ENCODE measurements around the gene TCHP.

- TF ChIP-seq, protein P1, sequence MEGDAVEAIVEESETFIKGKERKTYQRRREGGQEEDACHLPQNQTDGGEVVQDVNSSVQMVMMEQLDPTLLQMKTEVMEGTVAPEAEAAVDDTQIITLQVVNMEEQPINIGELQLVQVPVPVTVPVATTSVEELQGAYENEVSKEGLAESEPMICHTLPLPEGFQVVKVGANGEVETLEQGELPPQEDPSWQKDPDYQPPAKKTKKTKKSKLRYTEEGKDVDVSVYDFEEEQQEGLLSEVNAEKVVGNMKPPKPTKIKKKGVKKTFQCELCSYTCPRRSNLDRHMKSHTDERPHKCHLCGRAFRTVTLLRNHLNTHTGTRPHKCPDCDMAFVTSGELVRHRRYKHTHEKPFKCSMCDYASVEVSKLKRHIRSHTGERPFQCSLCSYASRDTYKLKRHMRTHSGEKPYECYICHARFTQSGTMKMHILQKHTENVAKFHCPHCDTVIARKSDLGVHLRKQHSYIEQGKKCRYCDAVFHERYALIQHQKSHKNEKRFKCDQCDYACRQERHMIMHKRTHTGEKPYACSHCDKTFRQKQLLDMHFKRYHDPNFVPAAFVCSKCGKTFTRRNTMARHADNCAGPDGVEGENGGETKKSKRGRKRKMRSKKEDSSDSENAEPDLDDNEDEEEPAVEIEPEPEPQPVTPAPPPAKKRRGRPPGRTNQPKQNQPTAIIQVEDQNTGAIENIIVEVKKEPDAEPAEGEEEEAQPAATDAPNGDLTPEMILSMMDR (IDR thresholded peaks at IDR 0.05) = no peak
- no peak for TF ChIP-seq POLR2A (IDR thresholded peaks at IDR 0.05)
Measured at GRCh38 chr12:109940339-109940923, 40.4 kb downstream of the TCHP start.
